NCI-H2227 (cell line): ENCODE measurements around the gene GDPD4.

Experiments used
- DNase-seq: peaks from one replicate; lab custom pipeline; 2025; ENCODE audit not compliant: unreplicated experiment; lab: John Stamatoyannopoulos, UW

Gene GDPD4

DNA sequence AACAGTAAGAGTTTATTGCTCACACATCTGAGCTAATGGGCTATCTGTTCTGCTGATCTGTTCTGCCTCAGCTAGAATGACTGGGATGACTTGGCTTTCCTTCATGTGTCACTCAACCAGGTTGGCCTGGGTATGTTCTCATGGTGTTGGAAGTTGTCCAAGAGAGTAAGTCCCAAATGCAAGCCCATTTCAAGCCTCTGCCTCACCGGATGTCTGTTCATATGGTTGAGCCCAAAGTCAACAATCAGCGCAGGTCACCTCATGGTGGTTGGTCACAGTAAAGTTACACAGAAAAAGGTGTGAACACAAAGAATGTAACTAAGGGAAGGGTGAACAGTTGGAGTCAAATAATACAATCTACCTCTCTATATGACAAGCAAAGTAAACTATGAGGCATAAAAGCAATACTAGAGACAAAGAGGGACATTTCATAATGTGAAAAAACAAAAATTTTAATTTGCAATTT lies 1.9 kb downstream of the GDPD4 start:
- no peak for DNase-seq

DNA sequence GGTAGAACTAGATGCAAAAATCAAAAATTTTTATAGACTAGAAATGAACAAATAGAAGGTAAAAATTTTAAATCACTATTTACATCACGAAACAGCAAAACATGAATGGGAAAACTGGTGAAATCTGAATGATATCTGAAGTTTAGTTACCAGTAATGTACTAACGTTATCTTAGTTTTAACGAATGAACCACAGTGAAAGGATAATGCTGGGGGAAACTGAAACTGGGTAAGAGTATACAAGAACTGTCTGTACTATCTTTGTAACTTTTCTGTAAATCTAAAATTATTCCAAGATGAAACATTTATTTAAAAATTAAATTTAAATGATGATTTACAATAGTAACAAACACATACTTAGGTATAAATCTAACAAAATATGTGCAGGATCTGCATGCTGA lies 7.4 kb downstream of the GDPD4 start:
- no peak for DNase-seq

DNA sequence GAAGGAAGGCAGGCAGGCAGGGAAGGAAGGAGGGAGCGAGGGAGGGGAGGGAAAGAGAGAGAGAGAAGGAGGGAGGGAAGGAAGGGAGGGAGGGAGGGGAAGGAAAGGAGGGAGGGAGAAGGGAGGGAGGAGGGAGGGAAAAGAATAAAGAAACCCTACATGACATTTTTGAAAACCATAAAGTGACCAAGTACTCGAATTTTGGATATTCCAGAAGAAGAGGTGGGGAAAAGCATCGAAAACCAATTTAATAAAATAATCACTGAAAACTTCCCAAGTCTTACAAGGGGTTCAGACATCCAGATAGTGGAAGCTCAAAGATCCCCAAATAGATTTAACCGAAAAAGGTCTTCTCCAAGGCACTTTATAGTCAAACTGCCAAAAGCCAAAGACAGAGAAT lies 11.7 kb downstream of the GDPD4 start:
- no peak for DNase-seq

DNA sequence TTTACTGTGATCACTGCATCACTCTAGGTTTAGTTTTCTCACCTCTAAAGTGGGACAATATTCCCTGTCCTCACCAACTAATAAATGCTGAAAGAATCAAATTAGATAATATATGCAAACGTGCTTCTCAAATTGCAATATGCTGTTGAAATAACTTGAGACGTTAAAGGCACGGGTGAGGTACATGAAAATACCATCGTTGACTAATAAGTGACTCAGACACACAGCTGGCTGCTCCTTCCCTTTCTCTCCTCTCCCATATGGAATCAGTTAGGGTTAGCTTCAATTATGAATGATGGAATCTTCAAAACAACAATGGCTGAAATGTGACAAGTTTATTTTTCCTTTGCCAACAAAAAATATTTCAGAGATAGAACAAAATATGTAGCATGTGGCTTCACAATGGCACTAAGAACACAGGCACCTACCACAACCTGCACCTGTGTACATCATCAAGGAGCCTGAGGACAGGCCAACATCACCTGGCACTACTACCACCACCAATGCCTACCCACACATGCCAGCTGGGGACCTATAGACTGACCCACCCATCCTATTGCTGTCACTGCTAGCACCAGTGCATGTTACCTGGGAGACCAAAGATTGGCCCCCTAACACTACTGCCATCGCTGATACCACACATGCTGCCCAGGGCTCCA lies 13.7 kb downstream of the GDPD4 start:
- no peak for DNase-seq

DNA sequence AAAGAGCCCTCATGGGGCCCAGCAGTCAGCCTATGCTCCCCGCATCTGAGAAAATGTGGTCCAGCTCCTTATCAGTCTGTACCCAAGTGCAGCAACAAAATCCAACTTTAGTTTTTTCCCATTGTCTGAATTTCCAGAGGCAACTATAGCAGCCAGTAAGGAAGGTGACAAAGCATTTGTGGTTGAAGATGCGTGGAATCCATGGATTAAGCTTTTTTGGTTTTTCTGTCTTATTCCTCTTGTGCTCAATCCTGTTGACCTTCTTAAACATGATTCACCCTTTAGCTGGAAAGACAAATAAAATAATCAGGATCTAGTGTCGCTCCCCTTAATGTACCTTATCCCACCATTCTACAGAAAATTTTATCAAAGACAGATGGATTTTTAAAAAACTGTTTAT lies 14.3 kb downstream of the GDPD4 start:
- DNase-seq = no peak

DNA sequence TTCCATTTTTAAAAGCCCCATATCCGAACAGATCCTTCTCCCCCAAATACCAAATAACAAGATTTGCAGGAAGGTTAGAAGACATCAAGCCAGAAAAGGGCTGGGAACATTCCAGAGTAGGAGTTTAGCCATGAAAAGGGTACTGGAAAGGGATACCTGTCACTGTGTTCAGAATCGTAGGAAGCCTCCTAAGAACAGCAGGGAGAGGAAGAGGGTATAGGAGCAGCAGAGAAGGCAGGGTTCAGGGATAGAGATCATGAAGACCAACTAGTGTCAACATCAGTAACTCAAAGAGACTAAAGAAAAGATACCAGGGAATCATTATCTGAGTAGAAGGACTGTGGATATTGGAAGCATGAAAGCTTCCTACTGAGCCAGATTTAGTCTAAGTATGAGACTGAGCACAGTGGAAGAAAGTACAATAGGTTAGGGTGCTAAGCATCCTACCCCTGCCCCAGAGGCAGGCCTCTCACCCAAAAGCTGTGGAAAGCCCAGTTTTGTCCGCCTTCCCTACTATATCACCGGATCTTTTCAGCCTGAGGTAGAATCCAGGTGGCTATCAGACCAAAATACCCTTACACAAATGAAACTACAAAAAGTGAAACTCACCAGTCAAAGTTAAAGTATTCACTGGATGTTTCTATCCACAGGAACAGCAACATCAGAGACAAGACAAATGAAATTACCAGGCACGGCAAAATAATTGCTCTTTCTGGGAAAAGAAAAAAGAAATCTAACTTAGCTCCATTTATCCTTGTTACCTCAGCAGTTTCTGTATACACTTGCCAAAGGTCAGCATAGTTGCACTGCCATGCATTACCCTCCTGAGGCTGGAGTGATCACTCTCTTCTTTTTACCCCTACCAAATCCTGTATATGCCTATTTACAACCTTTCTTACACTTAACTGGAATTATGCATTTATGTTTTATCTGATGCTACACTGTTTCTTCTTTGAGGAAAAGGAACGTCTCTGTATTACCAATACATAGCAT lies 16.7 kb downstream of the GDPD4 start:
- no peak for DNase-seq

DNA sequence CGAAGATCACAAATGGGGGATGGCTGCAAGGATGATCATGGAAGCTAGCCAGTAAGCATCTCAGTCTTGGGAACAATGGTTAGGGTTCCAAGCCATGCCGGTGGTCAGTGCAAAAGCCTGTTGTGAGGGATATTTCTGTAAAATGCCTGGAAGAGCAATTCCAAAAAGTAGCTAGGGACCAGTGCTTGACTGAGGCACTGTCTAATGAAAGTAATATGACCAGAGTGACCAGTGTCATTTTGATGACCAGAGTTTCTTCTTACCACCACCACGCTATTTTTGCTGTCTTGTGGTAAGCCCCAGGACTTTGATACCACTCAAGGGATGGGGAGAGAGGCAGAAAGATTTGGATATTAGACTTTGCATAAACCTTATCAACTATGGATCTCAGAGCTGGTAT lies 18.4 kb downstream of the GDPD4 start:
- no peak for DNase-seq

DNA sequence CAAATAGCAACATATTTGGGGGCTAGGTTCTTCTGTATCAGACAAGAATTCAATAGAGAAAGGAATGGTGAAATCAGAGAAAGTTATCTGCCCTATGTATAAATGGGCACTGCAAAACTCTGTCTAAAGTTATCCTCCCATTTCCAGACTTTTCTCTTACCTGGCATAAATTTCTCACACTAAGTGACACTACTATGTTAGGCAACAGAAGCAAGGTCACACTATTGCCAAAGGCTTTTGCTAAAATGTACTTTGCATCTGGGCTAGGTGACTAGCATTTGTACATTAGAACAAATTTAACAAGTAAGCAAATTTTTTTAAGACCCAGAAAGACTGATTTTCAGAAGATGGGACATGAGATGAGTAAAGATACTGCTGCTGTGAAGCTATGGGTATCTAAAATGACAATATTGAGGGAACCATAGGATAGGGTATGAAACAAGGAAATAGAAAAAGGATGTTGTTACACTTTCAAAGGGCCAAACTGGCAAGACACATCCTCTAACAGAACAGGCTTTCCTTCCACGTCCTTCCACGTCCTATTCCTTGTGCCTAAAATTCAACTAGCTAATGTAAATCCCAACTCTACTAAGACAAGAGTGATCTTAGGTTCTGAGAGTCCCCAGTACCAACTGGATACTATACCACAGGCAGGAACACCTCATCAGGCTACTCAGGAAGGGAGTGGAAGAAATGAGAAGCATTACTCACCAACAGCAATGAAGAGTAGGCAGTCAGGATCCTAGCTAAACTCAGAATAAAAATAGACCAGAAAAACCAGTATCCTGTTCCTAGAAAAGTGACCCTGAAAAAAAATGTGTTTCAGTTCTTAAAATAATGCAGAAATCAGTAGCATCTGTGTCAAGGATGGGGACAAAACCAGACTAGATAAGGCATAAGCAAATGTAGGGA lies 22.6 kb downstream of the GDPD4 start:
- DNase-seq = no peak

DNA sequence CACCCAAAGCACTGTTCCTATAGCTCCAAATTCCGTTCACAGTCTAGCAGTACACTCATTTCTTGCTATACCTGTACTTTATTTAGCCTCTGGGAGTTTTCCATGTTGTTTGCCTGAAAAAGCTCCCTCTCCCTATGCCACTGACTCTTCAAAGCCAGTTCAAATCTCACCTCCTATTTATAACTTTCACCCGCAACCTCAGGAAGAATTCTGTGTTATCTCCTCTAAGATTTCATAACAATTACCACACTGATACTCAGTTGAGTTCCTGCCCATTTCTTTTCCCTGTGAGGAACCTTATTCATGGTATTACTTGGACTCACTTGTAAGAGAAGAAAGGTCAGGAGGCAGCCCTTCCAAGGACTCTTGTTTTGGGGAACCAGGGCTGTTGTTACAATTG lies 25.2 kb downstream of the GDPD4 start:
- no peak for DNase-seq

DNA sequence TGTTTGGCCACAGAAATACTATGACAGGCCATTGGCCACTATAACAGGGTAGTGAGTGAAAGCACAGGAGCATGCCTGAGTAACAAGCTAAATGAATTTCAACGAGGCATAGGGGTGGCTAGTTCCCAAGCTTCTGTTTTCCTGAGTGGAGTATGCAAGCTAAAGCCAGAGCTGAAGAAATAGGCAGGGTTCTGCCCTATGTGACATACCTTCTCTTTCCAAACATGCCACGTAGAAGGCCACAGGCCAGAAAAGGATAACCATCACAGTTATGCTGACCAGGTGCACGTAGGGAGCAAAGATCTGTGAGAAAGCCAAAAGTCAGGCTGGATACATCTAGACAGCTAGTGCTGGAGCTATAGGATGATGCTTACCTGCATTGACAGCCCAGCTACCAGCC lies 30.6 kb downstream of the GDPD4 start:
- DNase-seq = no peak

DNA sequence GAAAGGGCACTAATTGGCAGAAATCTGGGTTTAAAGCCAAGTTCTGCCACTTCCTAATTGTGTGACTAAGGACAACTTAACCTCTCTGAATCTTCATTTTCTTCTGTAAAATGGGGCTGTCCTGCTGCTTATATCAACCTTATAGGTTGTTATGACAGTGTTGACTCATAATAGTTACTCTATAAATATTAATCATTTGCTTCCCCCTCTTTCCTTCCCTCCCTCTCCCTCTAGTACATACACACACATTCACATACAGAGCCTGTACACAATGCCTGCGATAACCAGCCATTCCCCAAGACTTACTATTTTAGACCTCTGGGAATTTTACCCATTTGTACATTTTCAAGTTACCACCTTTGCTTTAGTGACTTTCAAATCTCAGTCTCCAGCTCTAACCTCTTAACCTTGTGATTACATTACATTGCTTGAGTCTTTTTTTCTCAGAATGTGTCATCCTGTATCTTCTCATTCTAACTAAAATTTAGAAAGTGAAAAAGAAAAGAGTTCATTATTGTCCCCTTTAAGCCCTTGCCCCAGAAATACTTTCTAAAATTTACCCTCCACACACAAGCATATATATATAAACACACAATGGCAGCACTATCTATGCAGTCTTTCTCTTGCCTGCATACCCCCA lies 31.9 kb downstream of the GDPD4 start:
- no peak for DNase-seq

DNA sequence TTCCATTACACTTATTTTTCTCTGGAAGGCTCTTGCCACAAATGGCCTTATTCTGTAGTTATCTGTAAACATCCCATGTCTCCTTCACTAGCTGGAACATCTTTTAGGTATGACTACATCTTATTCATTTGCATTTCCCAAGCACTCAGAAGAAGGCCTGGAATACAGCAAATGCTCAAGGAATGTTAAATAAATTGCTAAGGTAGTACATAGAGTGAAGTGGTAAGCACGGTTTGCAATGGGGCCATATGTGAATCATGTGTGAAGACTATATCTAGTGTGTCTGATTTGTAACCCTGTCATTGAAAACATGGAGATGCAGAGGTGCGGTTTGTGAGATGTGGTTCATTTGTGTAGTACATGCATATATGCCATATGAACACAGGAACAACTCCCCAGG lies 33.5 kb downstream of the GDPD4 start:
- DNase-seq = no peak

DNA sequence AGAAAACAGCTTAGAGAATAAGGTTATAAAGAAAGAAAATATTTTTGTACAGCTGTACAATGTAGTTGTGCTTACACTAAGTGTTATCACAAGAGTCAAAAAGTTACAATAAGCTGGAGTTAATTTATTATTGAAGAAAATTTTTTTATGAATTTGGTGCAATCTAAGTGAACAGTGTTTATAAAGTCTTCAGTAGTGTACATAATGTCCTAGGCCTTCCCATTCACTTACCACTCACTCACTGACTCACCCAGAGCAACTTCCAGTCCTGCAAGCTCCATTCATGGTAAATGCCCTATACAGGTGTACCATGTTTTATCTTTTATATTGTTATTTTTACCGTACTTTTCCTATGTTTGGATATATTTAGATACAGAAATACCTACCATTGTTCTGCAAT lies 34.7 kb downstream of the GDPD4 start:
- no peak for DNase-seq

DNA sequence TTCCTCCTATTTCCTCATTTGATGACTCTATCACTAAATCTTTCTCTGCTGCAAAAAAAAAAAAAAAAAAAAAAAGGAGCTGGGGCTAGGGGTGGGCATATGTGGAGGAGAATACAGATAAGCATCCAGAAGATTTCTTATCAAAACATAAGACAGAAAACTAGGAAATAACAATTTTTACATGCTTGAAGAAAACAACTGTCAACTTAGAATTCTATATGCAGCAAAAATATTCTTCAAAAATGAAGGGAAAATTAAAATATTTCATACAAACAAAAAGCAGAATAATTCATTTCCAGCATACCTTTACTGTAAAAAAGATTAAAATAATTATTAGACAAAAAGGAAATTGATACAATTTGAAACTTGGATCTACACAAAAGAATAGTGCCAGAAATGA lies 38.7 kb downstream of the GDPD4 start:
- DNase-seq = no peak

DNA sequence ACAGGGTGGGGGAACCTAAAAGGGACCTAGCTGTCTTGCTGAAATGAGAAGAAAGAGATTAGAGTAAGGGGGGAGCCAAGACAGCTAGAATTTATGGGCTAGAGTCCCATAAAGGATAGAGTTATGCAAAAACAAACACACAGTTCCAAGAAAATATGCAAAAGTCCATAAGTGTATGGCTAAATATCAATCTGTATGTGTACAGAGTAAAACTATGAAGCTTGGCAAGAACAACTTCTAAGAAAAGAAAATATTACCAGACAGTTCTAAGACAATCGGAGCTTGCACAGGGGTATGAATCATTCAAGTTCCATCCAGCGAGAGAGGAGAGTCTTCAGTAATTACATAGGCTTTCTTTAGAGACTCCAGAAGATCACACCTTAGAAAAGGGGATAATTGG lies 41.8 kb downstream of the GDPD4 start:
- no peak for DNase-seq

DNA sequence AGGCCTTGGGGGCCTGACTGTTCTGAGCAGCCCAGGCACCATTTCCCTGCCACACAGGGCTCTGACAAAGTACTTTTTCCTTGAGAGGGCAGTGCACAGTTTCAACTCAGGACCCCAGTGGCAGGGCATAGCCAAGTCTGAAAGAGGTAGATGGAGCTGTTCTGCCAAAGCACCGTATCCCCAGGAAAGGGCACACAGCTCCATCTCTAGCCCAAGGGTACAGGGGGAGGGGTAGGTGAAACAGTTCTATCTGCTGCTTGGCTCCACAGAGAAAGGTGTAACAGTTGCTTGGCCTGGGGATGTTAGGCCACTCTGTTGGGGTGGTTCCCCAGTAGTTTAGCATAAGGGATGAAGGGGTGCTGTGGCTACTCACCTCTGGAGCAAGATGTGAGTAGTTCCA lies 47.8 kb downstream of the GDPD4 start:
- no peak for DNase-seq

DNA sequence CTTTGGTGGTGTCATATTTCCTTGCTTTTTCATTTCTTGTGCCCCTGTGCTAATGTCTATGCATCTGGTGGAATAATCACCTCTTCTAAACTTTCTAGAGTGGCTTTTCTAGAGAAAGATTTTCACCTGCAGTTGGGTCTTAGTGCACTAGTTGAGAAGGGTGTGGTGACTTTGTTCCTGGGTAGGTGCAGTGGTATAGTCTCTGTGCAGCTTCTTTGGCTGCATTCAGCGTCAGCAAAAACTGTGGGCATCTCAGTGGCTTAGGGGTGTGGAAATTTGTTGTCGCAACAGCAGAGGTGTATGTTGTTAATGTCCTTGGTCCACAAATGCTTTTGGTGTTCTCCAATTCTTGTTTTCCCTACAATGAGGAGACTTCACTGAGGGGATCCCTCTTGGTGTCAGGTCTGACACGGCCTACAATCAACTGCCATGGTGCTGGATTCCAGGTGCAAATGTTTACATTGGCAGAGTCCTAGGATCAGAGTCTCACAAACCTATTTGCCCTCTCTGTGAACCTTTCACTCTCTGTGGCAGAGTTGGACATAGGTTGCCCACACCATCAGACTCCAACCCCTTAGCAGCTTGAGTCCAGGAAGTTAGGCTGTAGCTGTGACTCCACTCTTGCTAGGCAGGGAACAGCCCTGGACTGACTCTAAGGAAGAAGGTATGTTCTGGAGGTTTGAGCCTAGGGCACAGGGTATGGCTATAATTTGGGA lies 48.8 kb downstream of the GDPD4 start:
- DNase-seq = no peak

DNA sequence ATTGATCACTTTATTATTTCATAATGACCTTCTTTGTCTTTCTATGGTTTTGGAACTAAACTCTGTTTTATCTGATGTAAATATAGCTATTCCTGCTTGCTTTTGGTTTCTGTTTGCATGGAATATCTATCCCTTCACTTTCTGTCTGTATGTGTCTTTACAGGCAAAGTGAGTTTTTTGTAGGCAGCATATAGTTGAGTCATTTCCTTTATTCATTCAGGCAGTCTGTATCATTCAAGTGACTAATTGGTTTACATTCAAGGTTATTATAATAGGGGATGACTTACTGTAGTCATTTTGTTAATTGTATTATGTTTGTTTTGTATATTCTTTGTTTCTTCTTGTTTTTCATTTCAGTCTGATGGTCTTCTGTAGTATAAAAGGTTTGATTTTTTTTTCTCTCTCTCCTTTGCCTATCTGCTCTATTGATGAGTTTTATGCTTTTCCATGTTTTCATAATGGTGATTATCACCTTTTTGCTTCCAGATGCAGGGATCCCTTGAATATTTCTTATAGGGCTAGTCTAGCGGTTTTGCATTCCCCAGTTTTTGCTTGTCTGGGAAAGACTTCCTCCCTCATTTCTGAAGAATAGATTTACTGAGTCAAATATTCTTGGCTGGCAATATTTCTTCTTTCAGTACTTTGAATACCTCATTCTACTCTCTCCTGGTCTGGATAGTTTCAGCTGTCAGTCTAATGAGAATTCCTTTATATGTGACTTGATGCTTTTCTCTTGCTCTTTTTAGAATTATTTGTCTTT lies 50.4 kb downstream of the GDPD4 start:
- DNase-seq = no peak

DNA sequence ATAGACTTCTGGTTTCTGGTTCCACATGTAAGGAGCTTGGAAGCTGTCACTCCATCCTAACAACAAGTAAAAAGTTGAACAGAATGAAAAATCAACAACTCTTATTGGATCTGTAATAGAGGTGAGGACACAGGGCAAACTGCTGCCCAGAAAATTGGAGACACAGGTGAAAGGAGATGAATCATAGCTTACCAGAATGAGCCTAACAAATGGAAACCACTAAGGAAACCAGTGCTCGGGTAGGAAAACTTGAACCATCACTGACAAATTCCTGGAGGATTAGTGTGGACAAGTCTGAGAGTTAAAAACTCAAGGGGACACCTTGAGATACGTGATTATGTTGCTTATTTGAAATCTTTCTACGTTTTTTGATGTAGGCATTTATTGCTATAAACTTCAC lies 52.1 kb downstream of the GDPD4 start:
- DNase-seq = no peak
